Astrocyte (in vitro differentiated cells and primary cell): Measurements from ENCODE around the gene GPSM3. TPM values are rescaled to one million over a fixed set of nuclear protein-coding genes. Genes with fewer than 3 reads are reported as not detected.

ENCODE experiments used
- DNase-seq: peaks from one replicate; pipeline ENCODE4 v3.0.0-alpha.2; 2010; ENCODE audit warnings: low read depth
- FAIRE-seq: peaks from 2 replicates; lab custom pipeline; 2011; peaks lifted over from hg19 to GRCh38; lab: Jason Lieb, UNC
- H2AFZ ChIP-seq: 2 replicates; pipeline ENCODE4 v1.6.0; 2012; ENCODE audit warnings: low read depth, low read length, inconsistent platforms
- H3K27ac ChIP-seq: 2 replicates; pipeline ENCODE4 v1.5.1; 2011; ENCODE audit warnings: low read depth, low read length, inconsistent platforms
- H3K27me3 ChIP-seq: 2 replicates; pipeline ENCODE4 v1.6.0; 2011; ENCODE audit warnings: low read length, inconsistent platforms; ENCODE audit not compliant: insufficient read depth
- H3K36me3 ChIP-seq: 2 replicates; pipeline ENCODE4 v1.5.1; 2011; ENCODE audit warnings: low read length, inconsistent platforms; ENCODE audit not compliant: insufficient read depth
- H3K4me1 ChIP-seq: 2 replicates; pipeline ENCODE4 v1.5.1; 2011; ENCODE audit warnings: low read length, inconsistent platforms; ENCODE audit not compliant: insufficient read depth
- H3K4me2 ChIP-seq: 2 replicates; pipeline ENCODE4 v1.6.0; 2012; ENCODE audit warnings: low read length, inconsistent platforms
- H3K4me3 ChIP-seq: 2 replicates; pipeline ENCODE4 v1.5.1; 2011; ENCODE audit warnings: low read depth, mild to moderate bottlenecking, low read length, inconsistent platforms; ENCODE audit not compliant: insufficient read depth
- H3K79me2 ChIP-seq: 2 replicates; pipeline ENCODE4 v1.6.0; 2012; ENCODE audit warnings: mild to moderate bottlenecking, low read length, inconsistent platforms; ENCODE audit not compliant: insufficient read depth
- H3K9ac ChIP-seq: 2 replicates; pipeline ENCODE4 v1.6.0; 2012; ENCODE audit warnings: mild to moderate bottlenecking, low read length, inconsistent platforms
- H3K9me3 ChIP-seq: 2 replicates; pipeline ENCODE4 v1.5.1; 2012; ENCODE audit warnings: low read depth, mild to moderate bottlenecking, low read length, inconsistent platforms; ENCODE audit not compliant: insufficient read depth
- H4K20me1 ChIP-seq: 2 replicates; pipeline ENCODE4 v1.6.0; 2012; ENCODE audit warnings: low read length, inconsistent platforms; ENCODE audit not compliant: insufficient read depth
- H3K27ac Mint-ChIP-seq: one replicate; pipeline ENCODE4 v1.8.0; 2021; ENCODE audit warnings: mild to moderate bottlenecking, mixed read lengths; ENCODE audit not compliant: unreplicated experiment
- H3K27me3 Mint-ChIP-seq: one replicate; pipeline ENCODE4 v1.8.0; 2021; ENCODE audit warnings: low read depth, mixed read lengths; ENCODE audit not compliant: unreplicated experiment
- H3K36me3 Mint-ChIP-seq: one replicate; pipeline ENCODE4 v1.8.0; 2021; ENCODE audit warnings: low read depth, mixed read lengths; ENCODE audit not compliant: unreplicated experiment
- H3K4me1 Mint-ChIP-seq: one replicate; pipeline ENCODE4 v1.8.0; 2021; ENCODE audit warnings: low read depth, mixed read lengths; ENCODE audit not compliant: unreplicated experiment
- H3K4me3 Mint-ChIP-seq: one replicate; pipeline ENCODE4 v1.8.0; 2021; ENCODE audit warnings: mild to moderate bottlenecking, moderate library complexity, mixed read lengths; ENCODE audit not compliant: unreplicated experiment
- H3K9me3 Mint-ChIP-seq: one replicate; pipeline ENCODE4 v1.8.0; 2021; ENCODE audit warnings: mild to moderate bottlenecking, mixed read lengths; ENCODE audit not compliant: unreplicated experiment
- CTCF ChIP-seq: IDR thresholded peaks from 2 replicates; pipeline ENCODE4 v1.5.1; 2011; ENCODE audit warnings: low read depth, mild to moderate bottlenecking, inconsistent platforms, low read length, moderate library complexity; ENCODE audit not compliant: insufficient read depth
- EZH2 ChIP-seq: IDR thresholded peaks from 2 replicates; pipeline ENCODE4 v1.6.1; 2012; ENCODE audit warnings: mild to moderate bottlenecking, low read length, inconsistent platforms; ENCODE audit not compliant: insufficient read depth
- total RNA-seq: library from RNA; stranded (reverse); gene quantifications from 2 replicates; pipeline ENCODE4 v1.2.1, GENCODE V29; 2021

Gene GPSM3
- total RNA-seq, 1 donor from 2014 or later, result 9.6 TPM

GRCh38 chr6:32175322-32175710 is 17.1 kb downstream of the GPSM3 start:
- DNase-seq (no peak), FAIRE-seq (no peak)
- Mint-ChIP-seq H3K27me3 (no peaks in the 10 kb centered on the region), H3K4me1 (peaks cover 35% of the 10 kb centered on the region), H3K36me3 (peaks cover 8% of the 10 kb centered on the region), H3K4me3 (peak overlapping the region; percentile 97), H3K9me3 (no peaks in the 10 kb centered on the region), H3K27ac (peak overlapping the region; percentile 30)
- peak overlapping the region; percentile 68 for H3K27ac ChIP-seq
- peaks cover 51% of the 10 kb centered on the region for H3K79me2 ChIP-seq
- peak overlapping the region; percentile 86 for H3K4me3 ChIP-seq
- TF ChIP-seq CTCF, result no peak
- no peak for TF ChIP-seq EZH2
- H3K4me1 ChIP-seq, result peaks cover 37% of the 10 kb centered on the region
- no peaks in the 10 kb centered on the region for H3K9me3 ChIP-seq
- H3K9ac ChIP-seq, result peak overlapping the region; percentile 98
- H4K20me1 ChIP-seq, result peaks cover 31% of the 10 kb centered on the region
- no peaks in the 10 kb centered on the region for H3K27me3 ChIP-seq
- H2AFZ ChIP-seq, result peak overlapping the region; percentile 51
- H3K4me2 ChIP-seq, result peak overlapping the region; percentile 95
- peaks cover 5% of the 10 kb centered on the region for H3K36me3 ChIP-seq

GRCh38 chr6:32174416-32174815 is 18.0 kb downstream of the GPSM3 start:
- no peak overlapping the region for H2AFZ ChIP-seq
- peaks cover 49% of the 10 kb centered on the region for H3K79me2 ChIP-seq

More at GRCh38 chr6:32174416-32174815, 18.0 kb downstream of the GPSM3 start:
- Mint-ChIP-seq H3K4me1 (peaks cover 35% of the 10 kb centered on the region), H3K36me3 (peaks cover 15% of the 10 kb centered on the region), H3K27me3 (no peaks in the 10 kb centered on the region), H3K4me3 (peak overlapping the region; percentile 97), H3K9me3 (no peaks in the 10 kb centered on the region), H3K27ac (no peak overlapping the region)
- no peaks in the 10 kb centered on the region for H3K9me3 ChIP-seq
- H3K36me3 ChIP-seq, result peaks cover 12% of the 10 kb centered on the region
- H3K27me3 ChIP-seq, result no peaks in the 10 kb centered on the region
- DNase-seq (no peak), FAIRE-seq (no peak)
- peaks cover 42% of the 10 kb centered on the region for H3K4me1 ChIP-seq
- peak overlapping the region; percentile 86 for H3K4me3 ChIP-seq
- H3K4me2 ChIP-seq, result peak overlapping the region; percentile 95
- peaks cover 31% of the 10 kb centered on the region for H4K20me1 ChIP-seq
- no peak overlapping the region for H3K9ac ChIP-seq
- TF ChIP-seq CTCF, result no peak
- H3K27ac ChIP-seq, result no peak overlapping the region
